Stimulated activated CD8-positive, alpha-beta memory T cell treated with anti-CD3 and anti-CD28 coated beads, Interleukin-15, amount 100 ng/mL, for 4 hours (primary cell): Measurements from ENCODE around the gene ADAMTS9.

Experiments
- DNase-seq, 2 donors: peaks; one replicate each; pipeline ENCODE4 v3.0.0-alpha.2; 2020; ENCODE audit warnings: low read depth in 2 of 2

ADAMTS9 gene

DNA sequence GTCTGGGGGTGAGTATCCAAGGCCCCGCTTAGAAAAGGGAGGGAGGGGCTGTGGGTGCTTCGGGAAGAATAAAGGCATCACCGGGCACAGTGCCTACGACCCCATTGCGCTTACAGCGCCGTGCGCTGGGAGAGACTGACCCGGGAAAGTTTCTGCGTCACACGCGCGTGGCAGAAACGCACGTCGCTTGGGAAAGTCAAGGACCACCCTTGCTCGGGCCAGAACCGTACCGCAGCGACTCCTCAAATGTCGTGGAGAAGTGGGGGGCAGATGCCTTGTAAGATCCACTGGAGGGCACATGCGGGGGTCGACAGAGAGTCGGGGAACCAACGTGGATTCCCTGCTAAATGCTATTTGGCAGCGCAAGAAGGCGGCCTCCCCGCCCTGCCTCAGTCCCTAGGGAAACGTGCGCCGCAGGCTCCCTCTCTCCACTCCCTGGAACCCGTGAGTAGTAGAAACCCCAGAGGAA, 2.4 kb downstream of the ADAMTS9 start:
- DNase-seq = no peak

DNA sequence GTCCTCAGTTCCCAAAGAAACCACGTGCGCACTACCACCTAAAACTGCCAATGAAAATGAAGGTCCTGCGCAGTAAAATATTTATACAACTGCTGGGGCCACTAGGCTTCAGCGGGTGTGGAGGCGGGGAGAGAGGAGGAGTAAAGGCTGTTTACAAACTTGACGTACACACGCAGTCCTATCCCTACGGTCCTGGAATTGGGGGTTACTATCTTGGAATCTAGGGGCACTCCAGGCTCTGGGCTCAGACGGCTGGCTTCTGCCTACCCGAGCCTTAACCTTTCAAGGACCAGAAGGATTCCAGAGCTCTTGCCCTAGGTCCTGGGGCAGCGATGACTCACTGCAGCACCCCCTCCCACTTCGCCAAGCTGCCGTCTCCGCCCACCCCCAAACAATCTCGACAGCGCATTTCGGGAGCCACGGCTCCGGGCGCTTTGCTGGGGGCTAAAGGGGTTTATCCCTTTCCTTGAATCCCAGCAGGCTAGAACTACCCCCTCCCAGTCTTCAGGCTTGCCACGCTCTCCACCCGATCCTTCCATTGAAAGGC, 3.0 kb downstream of the ADAMTS9 start:
- no peak for DNase-seq

DNA sequence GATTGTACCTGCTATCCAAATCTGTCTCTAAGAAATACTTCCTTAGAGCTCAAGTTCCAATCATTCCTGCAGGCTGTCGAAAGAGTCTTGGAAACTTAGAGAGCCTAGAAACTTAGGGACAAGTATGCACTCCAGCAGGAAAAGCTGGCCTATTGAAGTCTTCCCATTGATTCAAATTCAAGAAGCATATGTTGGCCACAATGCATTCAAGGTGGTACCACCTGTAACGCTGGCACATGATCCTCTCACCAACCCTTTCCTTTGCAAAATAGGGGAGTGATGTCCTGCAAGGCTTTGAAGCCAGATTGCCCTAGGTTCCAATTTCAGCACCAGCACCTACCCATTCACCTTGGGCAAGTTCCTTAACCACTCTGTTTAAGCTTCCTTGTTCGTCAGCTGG, 6.0 kb downstream of the ADAMTS9 start:
- no peak for DNase-seq

DNA sequence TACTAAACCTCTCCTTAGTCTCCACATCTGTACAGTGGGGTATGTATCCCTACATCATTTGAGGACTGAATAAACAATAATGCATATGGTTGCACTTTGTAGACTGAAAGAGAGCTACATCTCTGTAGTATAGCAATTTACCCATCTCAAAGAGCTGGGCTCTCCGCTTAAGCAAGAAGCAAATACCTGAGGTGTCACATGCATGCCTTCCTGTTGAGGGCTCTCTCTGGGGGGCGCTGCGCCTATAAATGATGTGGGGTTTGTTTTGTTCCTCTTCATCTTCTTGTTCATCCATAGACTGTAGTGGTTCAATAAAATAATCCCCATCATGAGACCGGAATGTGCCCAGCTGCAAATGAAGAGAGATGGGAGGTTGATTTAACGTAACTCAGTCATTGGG, 6.8 kb downstream of the ADAMTS9 start:
- DNase-seq = no peak

DNA sequence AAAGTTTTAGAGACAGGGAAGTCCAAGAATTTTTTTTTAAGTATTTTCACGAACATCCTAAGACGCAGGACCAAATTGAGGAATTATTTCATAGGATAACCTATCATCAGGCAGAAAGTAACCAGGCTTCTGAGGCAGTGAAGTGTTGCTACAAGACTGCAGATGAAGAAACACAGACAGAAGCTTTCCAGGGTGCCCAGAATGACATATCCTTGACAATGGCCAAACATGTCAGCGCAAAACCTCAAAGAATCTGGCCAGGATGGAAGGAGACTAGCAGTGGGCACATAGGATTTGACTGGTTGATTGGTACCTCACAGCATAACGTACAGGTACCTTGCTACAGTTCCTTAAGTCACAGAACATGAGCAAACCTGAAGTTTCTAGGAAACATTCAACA, 7.5 kb downstream of the ADAMTS9 start:
- no peak for DNase-seq

DNA sequence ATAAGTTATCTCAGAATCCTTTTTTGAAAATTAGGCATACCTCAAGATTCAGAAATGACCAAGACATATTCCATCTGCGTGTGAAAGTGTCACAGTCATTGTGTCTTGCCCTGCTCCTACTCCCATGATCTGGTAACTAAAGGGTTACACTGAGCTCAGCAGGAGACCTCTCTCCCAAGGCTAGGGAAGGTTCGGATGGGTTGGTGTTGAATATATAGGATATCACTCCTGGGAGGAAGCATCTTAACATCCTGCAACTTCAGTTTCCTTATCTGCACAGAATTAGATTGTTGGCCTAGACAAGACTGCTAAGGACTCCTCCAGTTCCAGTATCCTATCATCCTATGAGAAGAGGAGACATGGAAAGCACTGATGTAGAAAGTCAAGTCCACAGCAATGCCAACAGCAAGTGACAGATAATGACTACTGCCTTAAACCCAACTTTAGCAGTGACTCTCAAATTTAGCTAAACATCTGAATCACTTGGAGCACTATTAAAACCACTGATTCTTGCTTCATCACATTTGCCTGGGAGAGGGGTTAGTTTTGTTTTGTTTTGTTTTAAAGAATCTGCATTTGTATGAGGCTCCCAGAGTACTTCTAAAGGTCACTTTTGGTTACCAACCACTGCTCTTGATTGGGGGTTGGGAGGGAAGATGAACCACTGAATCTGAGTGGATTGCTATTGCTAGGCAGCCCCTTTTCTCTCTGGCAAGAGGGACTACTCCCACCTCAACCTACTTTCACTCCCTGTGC, 9.7 kb downstream of the ADAMTS9 start:
- no peak for DNase-seq

DNA sequence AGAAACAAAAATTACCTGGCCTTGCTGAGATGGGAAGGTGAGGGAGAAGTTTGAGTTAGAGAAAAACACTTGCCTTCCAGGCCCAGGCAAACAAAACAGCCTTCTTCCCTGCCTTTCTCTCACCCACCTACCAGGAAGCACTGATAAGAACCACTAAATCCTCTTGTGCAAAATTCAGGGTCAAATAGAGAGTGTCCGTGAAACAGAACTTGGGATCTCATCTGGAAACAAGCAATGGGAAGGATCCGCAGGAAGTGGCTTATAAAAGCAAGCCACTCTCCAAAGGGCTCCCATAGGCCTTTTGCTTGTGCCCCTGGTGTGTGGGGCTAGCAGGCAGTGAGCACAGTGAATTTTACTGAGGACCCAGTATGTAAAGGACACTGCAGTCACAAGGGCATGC, 11.0 kb downstream of the ADAMTS9 start:
- DNase-seq = no peak

DNA sequence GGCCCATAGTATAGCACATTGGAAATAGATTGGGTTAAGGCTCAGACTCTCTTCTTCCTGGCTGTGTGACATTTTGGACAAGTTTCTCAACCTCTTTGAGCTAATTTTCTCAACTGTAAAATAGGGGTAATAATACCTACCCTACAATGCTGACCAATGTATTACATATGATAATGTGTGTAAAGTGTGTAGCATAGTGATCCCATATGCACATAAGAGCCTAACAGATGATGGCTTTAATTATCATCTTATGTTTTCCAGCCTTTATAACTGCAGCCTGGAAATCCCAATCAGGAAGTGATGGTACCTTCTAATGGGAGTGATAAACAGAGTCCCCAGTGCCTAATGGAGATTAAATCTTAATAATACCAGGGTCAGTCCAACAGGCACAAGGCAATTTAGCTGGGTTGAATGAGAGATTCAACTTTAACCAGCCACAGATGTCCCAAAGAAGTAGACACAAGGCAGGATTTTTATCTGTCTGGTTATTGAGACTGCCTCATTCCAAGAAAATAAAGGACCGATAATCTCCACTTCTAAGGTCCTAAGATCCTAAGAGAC, 12.0 kb downstream of the ADAMTS9 start:
- no peak for DNase-seq

DNA sequence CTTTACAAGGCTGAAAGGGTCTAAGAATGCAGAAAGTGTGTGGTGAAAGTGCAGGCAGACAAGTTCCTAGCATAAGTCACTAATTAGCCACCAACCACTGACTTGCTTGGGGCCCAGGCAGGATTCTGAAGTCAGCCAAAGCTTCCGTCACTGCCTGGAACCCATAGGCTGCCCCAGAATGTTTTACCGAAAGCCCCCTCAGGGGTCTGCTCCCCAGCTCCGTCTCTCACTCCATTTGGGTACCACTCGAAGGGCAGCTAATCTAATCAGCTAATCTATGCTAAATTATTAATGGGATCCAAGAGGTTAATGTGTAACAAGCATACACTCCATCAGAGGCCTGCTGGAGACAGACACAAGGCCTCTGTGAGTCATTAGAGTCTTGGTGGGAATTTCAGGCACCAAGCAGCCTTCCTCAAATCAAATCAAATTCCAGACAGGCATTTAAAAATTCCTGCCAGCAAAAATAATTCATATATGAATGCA, 13.2 kb downstream of the ADAMTS9 start:
- DNase-seq = no peak

DNA sequence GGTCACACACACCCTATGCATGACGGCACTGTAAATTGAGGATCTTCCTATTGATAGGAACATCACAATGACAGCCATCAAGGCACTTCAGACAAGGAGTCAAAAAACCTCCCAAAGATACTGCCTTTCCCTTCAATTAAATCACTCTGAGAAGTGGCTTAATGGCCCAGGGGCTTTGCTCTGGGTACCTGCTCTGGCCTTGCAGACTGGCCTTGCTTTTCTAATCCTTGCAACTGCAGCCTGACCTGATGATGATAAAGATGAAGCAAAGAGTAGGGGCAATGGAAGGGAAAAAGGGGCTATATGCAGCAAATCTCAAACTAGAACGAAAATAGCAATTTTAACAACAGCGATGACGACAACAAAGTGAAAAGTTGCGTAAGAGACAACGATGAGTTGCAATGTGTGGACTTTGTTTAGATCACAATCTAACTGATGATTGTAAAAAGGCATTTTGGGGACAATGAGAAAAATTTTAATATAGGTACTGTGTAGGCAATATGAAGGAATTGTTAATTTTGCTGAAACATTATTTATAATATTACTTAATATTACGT, 14.6 kb downstream of the ADAMTS9 start:
- DNase-seq = no peak

DNA sequence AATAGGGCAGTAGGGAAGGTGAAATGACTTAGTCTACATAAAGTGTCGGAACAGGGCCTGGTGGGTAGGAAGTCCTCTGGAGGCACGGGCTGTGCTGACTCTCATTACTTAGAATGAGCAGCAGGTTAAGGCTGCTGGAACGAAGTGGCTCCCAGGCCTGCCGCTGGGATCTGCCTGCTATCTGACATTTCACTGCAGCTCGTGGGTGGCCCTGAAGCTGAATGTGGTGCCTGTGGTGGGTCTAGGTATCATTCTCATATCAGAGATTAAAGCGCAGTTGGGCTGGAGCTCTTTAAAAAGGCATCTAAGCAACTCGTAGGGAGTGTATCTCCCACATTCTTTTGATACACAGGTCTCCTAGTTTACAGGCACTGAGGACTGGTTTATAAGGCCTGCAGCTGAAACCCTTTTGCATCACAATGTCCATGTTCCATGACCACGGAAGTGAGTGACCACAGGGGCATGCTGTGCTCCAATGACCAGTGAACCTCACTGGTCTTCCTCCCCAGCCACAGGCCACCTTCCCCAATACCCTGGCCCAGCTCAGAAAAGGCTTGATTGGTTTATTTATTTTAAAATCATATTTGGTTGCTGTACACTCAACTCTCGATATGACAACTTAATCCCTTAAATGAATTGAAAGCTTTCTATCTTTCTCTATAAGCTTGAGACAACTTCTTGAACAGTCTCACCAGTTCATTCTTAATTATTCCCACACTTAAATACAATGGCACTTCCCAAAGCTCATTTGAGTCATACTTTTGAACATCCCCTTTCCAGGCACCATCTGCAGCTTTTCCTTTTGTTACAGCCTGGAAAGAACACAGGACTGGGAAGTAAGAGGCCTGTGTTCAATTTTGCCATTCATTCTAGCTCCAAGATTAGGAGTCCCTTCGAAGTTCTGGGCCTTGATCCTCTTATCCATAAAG, 19.0 kb downstream of the ADAMTS9 start:
- DNase-seq = no peak

DNA sequence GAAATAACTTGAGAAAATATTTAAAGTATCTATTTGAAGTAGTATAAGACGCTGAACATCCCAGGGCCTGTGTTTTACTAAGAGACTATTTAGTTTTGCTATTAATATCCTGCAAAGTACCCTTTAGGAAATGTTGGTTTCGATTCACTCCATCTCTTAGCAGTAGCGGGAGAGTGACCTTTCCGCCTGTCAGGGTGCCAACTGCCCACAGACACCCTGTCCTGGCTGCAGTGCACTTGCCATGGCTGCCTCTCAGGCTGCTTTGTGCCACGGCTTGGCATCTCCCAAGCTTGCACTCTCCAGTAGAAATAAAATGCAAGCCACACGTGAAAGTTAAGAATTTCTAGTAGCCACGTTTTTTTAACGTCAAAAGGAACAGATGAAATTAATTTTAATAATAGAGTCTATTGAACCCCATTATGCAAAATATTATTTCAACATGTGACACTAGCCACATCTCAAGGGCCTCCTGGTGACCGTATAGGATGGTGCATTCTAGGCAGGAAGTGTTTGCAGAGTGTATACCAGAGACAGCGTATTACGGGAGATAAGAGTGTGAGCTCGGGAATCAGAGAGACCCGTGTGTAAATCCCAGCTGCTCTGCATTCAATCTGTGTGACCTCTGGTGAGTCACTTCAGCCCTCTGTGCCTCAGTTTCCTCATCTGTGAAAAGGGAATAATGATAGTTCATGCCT, 19.8 kb downstream of the ADAMTS9 start:
- DNase-seq = no peak

DNA sequence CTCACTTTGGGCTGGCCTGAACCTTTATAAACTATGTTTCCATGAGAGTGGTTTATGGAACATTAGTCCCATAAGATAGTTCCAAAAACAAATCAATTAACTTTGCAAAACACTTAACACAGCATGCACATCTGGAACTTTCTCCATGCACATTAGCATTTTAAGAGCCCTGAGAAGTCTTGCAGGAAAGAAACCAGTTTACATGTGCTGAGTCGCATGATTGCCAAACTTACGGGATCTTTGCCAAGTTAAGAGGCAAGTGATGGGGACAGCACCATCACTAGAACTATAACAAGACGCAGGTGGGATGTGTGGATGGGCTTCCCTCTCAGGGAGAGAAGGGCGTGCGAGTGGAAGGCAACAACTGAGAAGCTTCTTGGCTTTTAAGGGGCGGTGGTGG, 20.7 kb downstream of the ADAMTS9 start:
- DNase-seq = no peak

DNA sequence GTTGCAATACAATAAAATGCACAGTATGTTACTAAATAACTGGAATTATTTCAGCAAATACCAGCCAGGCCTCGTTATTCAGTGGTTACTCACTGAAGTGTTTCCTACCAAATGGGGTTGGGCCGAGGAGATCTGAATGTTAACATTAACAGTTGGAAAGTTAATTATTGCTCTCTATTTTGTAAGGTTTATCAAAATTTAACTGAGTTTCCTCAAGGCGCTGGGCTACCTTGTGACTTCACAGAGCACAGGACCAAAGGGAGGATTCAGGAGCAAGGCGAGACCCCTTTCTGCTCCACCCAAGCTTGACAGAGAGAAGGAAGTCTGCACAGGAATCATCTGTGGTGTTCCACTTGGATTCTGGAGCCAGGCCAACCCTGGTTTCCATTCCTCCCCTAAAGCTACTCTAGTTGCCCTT, 21.6 kb downstream of the ADAMTS9 start:
- no peak for DNase-seq

DNA sequence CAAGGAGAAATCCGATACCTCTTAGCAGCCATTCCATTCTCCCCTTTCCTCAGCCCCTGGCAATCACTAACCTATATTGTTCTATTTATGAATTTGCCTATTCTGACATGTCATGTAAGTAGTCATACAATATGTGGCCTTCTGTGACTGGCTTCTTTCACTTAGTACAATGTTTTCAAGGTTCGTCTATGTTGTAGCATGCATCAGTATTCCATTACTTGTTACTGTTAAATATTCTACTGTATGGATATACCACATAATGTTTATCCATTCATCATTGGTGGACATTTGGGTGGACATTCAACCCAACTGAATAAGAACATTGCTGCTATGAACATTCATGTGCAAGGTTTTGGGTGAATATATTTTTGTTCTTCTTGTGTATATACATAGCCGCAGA, 23.4 kb downstream of the ADAMTS9 start:
- no peak for DNase-seq

DNA sequence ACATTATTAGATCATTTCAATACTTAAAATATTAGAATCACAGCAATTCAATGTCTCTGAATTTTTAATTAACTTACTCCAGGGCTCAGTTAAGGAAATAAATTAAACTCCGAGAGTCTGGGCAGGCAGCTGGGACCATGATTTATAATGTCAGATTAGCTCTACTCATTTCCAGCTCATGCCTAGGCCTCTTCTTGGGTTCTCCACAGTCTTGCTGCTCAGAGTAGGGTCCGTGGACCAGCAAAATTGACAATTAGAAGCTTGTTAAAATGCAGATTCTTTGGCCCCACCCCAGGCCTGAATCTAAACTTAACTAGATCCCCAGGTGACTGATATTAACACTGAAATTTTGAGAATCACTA, 28.2 kb downstream of the ADAMTS9 start:
- no peak for DNase-seq

DNA sequence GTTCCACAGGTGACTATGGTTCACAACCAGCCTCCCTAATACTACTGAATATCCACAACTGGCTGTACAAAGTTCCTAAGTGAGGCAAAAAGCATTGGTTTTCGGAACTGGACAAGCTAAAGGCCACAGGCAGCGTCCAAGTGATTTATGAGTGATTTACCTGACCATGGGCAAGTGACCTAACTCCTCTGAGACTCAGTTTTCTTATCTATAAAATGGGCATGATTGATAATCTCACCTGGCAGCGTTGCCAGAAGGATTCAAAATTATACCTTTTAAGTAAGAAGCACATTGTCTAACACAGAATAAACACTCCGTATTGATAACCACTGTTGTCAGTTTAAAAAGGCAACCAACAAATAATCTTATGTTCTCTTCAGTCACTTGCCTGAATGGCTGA, 29.8 kb downstream of the ADAMTS9 start:
- DNase-seq = no peak

DNA sequence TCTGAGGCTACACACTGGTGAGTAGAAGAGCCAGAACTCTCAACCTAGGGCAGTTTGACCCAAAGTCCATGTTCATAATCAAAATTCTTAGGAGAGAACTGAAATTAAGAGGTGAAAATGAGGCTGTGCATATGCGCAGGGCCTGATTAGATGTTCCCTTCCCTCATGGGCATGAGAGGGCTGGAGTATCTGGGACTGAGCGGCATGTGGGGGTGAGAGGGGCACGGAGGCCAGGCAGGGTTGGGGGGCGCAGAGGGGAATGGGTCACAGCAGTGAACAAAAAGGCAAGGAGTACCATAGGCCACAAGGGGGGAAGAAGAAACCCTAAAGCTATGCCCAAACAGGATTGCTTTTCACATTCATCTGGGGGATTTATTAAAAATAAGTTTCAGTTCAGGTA, 31.3 kb downstream of the ADAMTS9 start:
- no peak for DNase-seq

DNA sequence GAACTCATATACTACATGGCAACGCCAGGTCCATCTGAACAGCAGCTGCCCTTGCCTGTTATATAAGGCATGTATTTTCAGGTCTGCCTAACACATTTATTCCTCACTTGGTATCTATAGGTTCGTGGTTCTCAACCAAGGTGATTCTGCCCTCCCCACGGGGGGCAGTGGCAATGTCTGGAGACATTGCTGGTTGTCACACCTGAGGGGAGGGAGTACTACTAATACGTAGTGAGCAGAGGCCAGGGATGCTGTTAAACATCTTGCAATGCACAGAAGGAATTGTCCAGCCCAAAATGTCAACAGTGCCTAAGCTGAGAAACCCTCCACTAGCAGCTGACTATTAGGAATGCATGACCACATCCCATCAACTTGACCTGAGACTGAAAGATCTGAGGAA, 32.6 kb downstream of the ADAMTS9 start:
- no peak for DNase-seq

DNA sequence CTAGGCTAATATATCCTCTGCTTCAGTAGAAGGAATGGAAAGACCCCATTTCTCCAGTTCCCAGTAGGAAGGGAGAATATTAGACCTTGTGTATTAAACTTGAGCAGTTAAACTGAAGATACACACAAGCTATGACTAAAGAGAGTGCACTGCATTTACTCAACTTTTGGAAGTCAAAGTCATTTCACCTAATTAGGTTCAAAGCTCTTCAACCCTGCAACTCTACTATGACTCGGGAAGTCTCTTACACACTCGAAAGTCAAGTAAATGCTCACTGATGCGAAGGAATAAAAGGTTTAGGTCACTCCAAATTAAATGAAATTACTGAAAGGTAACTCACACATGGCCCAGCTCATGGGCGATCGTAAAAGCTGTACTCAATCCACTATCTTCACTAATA, 33.8 kb downstream of the ADAMTS9 start:
- no peak for DNase-seq

DNA sequence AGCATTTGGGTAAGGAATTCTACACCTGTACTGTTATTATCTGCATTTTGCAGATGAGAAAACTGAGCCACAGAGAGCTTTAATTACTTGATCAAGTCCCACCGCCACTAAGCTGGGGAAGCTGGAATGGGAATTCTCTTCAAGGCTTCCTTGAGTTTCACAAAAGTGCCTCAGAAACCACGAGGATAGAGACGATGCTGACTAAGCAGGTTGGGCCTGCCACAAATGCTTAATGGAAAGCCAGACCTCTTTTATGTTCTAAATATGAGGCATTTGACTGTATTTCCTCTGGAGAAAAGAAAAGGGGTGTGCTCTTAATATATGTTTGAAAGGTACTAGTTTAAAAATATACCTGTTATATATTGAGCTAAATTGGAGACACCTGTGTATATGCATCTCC, 34.7 kb downstream of the ADAMTS9 start:
- DNase-seq = no peak
